ENCODE measurements around the gene NOXRED1.

Gene NOXRED1

DNA sequence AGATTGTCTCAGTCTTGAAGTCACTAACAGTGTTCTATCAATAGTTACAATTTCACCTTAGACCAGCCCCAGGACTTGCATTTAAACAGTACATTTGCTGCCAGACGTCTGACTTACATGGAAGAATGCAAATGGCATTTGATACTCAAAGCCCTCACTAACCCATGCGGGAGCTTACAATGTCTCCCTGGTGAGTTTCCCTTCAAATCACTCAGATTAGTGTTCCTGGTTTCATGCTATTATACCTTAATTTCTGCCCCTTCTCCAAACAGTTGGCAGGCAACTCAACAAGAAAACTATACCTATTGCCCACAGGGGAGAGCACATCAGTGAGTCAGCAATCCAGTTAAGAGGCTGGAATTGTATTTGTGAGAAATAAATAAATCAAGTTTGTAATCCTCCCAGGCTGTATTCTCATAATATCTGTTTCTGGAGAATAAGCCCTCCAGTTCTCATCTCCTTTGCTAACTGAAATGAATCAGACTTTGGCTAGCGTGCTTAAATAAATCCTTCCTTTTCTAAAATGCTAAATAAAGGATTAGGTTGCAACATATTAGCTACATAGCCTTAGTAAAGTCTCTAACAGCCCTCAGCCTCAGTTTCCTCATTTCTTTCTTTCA lies 78.8 kb downstream of the NOXRED1 start:
- Histone ChIP-seq H3K4me1 (no peaks in the 10 kb centered on the region), H3K27me3 (no peaks in the 10 kb centered on the region), H3K9me3 (no peaks in the 10 kb centered on the region), H3K36me3 (peaks cover 14% of the 10 kb centered on the region; the same call in 1 of the 2 replicates), H3K4me3 (ENCODE audit: low read depth, low read length) (no peak overlapping the region)
- DNase-seq: no peak
- TF ChIP-seq, protein P1, sequence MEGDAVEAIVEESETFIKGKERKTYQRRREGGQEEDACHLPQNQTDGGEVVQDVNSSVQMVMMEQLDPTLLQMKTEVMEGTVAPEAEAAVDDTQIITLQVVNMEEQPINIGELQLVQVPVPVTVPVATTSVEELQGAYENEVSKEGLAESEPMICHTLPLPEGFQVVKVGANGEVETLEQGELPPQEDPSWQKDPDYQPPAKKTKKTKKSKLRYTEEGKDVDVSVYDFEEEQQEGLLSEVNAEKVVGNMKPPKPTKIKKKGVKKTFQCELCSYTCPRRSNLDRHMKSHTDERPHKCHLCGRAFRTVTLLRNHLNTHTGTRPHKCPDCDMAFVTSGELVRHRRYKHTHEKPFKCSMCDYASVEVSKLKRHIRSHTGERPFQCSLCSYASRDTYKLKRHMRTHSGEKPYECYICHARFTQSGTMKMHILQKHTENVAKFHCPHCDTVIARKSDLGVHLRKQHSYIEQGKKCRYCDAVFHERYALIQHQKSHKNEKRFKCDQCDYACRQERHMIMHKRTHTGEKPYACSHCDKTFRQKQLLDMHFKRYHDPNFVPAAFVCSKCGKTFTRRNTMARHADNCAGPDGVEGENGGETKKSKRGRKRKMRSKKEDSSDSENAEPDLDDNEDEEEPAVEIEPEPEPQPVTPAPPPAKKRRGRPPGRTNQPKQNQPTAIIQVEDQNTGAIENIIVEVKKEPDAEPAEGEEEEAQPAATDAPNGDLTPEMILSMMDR (IDR thresholded peaks at IDR 0.05; ENCODE audit: low read depth, low read length): no peak
